ENCODE results near the gene MGLL.
"Not testable (repeated sequence)": the region's sequence is repeated elsewhere in the genome, so short reads cannot be mapped to it uniquely, and the experiment has no call there.

MGLL gene

GRCh38 chr3:127707851-127708411, 114.4 kb downstream of the MGLL start:
- DNase-seq (no peak), ATAC-seq (no peak)

GRCh38 chr3:127706785-127707351, 115.4 kb downstream of the MGLL start:
- ATAC-seq, result no peak
- no peak for DNase-seq

DNA sequence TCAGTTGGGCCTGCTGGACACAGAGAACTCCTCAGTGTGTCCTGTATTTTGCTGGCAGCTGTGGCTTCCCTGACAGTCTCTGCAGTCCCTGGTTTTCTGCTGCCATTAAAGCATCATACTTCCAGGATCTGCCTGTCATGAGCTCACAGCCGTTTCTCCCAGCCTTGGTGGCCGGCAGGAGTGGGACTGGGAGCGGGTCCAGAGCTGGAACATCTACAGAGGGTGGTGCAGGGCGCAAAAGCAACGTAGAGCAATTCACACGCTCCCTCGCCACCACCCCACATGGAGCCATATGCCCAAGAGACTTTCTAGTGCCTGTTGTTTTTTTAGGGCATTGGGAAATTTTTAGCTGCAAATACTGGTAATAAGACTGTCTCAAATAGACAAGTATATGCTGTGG, 116.0 kb downstream of the MGLL start:
- ATAC-seq (no peak), DNase-seq (no peak)

DNA sequence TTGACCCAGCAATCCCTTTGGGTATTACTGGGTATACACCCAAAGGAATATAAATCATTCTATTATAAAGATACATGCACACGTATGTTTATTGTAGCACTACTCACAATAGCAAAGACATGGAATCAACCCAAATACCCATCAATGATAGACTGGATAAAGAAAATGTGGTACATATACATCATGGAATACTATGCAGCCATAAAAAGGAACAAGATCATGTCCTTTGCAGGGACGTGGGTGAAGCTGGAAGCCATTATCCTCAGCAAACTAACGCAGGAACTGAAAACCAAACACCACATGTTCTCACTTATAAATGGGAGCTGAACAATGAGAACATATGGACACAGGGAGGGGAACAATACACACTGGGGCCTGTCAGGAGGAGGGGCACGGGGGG, 117.5 kb downstream of the MGLL start:
- ATAC-seq, DNase-seq: not testable (repeated sequence)

DNA sequence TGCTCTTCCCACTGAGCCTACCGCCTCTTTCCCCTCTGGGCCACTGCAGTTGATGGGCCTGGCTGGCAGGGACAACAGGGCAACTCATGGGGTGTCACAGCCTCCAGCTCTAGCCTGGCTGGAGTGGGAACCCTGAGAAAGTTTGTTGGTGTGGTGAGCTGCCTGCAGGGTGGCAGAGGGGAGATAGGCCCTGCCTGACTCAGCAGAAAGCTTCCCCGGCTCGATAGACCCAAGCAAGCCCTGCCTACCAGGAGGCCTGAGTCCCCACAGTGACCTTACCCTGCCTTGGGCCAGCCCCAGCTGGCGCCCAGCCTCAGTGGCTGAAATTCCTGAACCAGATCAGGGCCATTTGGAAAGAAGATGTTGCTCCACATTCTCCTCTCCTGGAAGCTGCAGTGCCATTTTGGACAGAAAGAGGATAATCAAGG, 120.2 kb downstream of the MGLL start:
- DNase-seq, result no peak
- no peak for ATAC-seq

GRCh38 chr3:127701280-127701911, 120.9 kb downstream of the MGLL start:
- DNase-seq (no peak), ATAC-seq (no peak)

GRCh38 chr3:127700406-127700805, 121.9 kb downstream of the MGLL start:
- no peak for DNase-seq
- ATAC-seq, result no peak

GRCh38 chr3:127699416-127700300, 122.7 kb downstream of the MGLL start:
- ATAC-seq (no peak), DNase-seq (no peak)

- DNase-seq, result no peak
- ATAC-seq, result no peak
Observed at GRCh38 chr3:127698691-127699415, 123.5 kb downstream of the MGLL start.

DNA sequence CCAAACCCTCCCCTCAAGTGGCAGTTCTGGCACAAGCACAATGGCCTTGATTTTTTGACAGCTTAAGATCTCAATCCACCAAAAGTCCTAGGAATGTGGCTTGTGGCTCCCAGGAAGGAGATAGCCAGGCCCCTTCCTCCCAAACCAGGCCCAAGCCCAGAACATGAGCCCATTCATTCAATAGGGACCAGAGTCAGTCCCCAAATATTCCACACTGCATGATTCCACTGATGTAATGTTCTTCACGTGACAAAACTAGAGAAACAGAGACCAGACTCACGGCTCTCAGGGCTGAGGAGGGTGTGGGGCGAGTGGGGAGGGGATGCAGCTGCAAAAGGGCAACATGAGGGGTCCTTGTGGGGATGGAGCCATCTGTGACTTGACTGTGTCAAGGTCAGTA, 124.0 kb downstream of the MGLL start:
- no peak for ATAC-seq
- no peak for DNase-seq

DNA sequence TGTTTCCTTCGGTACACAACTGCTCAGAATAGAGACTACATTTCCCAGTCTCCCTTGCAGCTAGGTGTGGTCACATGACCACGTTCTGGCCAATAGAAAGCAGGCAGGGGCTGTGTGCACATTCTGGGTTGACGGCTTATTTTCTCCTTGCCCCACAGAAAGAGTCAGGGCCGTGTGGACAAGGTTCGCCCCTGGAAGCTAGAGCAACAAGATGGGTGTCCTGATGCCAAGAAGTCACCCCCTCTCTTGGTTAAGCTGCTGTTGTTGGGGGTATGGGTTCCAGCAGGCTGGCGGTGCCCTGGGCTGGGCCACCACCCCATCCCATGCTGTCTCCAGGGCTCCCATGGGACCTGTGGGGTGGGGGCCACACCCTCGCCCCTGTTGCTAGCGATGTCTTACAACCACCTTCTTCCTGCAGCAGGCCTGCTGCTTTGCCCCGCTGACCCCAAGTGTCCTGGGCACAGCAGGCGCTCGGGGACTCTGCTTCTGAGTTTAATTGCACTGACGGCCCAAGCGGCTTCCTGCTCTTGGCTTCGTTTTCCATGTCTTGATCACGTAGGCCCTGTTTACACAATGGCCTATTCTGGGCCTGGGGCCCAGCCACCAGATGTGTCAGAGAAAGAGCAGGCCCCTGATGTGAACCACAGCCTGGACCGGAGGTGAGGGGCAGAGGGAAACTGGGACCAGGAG, 124.6 kb downstream of the MGLL start:
- ATAC-seq (peak; percentile 54), DNase-seq (peak; percentile 56)

- ATAC-seq (no peak), DNase-seq (peak; percentile 39)
Observed at GRCh38 chr3:127694467-127695215, 127.7 kb downstream of the MGLL start.

- no peak for DNase-seq
- no peak for ATAC-seq
Observed at GRCh38 chr3:127693336-127693843, 128.9 kb downstream of the MGLL start.

GRCh38 chr3:127692501-127693335, 129.6 kb downstream of the MGLL start:
- ATAC-seq, result no peak
- DNase-seq, result no peak

- ATAC-seq (no peak), DNase-seq (no peak)
Observed at GRCh38 chr3:127691974-127692373, 130.3 kb downstream of the MGLL start.

DNA sequence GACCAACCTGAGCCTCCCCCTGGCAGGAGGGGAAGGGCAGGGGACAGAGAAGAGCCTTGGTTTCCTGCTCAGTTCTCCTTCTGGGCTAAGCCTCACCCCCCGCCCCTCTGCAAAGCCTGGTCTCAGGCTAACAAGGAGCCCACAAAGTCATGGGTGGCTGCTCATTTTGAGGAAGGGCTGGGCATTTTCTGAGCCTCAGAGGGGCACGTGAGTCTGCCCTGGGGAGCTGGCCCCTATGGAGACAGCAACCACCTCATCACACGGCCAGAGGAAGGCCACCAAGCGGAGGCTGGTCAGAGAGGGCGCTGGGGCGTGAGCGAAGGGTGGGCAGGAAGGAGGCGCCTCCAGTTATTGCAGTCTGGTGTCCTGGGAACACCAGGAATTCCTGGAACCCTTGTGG, 130.8 kb downstream of the MGLL start:
- ATAC-seq, result no peak
- DNase-seq, result no peak

GRCh38 chr3:127690823-127691452, 131.4 kb downstream of the MGLL start:
- DNase-seq (no peak), ATAC-seq (peak; percentile 40)

DNA sequence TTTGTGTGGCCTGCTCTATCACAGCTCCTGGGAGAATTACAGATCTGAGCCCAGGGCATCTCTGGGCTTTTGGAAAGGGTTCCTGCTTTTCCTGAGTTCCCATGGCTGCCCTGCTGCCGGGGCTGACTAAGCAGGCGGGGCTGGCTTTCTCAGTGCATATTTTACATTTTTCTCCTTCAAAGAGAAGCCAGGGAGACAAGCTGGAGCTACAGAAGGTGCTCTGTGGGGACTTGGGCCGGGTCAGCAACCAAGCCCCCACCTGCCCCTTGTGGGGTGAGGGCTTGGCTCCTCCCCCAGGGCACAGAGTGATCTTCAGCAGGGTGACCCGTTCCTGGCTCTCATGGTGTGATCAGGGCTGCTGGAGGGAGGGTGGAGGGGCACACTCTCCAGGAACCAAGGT, 132.2 kb downstream of the MGLL start:
- no peak for DNase-seq
- no peak for ATAC-seq

DNA sequence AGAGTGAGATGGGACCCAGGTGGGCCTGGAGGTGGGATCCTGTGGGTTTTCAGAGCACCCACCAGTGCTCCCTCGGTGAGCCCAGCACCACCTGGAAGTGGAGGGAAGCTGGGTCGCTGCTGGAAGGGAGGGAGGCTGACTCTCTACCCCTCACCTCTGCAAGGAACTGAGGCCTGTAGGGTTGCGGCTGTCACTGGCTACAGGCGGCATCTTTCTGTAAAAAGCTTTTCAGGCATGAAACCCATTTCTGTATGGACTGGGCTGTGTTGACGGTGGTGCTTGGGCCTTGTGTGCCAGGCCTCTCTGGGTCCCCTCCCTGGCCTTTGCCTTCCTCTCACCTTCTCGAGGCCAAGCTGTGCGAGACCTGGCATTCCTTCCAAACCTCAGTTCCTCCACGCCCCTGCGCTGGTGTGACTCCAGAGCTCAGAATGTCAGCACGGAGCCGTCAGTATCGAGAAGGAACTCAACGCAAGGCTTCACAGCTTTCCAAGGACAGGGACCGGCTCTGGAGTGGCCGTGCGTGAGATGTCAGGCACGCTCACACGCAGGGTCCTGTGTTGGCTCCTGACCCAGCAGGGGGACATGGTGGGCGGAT, 133.0 kb downstream of the MGLL start:
- ATAC-seq (no peak), DNase-seq (no peak)

Data from stimulated activated naive CD8-positive, alpha-beta T cell treated with anti-CD3 and anti-CD28 coated beads, Interleukin-15, Interleukin-2, amounts not matched to agents 100 U/mL and 50 U/mL, for 24 hours (primary cell).